ENCODE results near the gene ICE1. TPM values are rescaled to one million over a fixed set of nuclear protein-coding genes. Genes with fewer than 3 reads are reported as not detected.

ICE1 gene
- total and polyA plus RNA-seq, 12 donors, result 4.8 to 20.3 (median 18.6) TPM

- no peaks in the 10 kb centered on the region for H3K27me3 ChIP-seq
- H3K27ac ChIP-seq, result no peak overlapping the region
- intact Hi-C loops (cut with DNase I), result no loop called here
- ATAC-seq, result peak in 1 of 8 donors; percentile 37
- no peak for TF ChIP-seq CTCF (IDR thresholded peaks at IDR 0.05)
- no peaks in the 10 kb centered on the region for H3K9me3 ChIP-seq
- peaks cover 0 to 83% (median 9%) of the 10 kb centered on the region in 9 donors for H3K36me3 ChIP-seq
- DNase-seq, result no peak
- WGBS, 2 donors, result 77 to 83% methylated on average over 5 of the region's 5 CpGs
- peaks cover 0 to 9% (median 0%) of the 10 kb centered on the region in 9 donors for H3K4me1 ChIP-seq
- no peak overlapping the region for H3K4me3 ChIP-seq
Measured at GRCh38 chr5:5483880-5484598, 61.6 kb downstream of the ICE1 start.

GRCh38 chr5:5486122-5486521 lies 63.6 kb downstream of the ICE1 start:
- no peak for ATAC-seq
- intact Hi-C loops (cut with DNase I), result no loop called here
- no peak for DNase-seq
- WGBS, 2 donors, result 82 to 85% methylated on average over 3 of the region's 3 CpGs
- Histone ChIP-seq H3K27me3 (no peaks in the 10 kb centered on the region), H3K4me3 (no peak overlapping the region), H3K27ac (no peak overlapping the region), H3K4me1 (peaks cover 0 to 9% (median 0%) of the 10 kb centered on the region in 9 donors), H3K9me3 (no peaks in the 10 kb centered on the region), H3K36me3 (peaks cover 0 to 91% (median 14%) of the 10 kb centered on the region in 9 donors)
- no peak for TF ChIP-seq CTCF (IDR thresholded peaks at IDR 0.05)

- Histone ChIP-seq H3K9me3 (no peaks in the 10 kb centered on the region), H3K36me3 (peaks cover 0 to 78% (median 14%) of the 10 kb centered on the region in 9 donors), H3K4me3 (no peak overlapping the region), H3K27me3 (no peaks in the 10 kb centered on the region), H3K27ac (no peak overlapping the region), H3K4me1 (peaks cover 0 to 15% (median 0%) of the 10 kb centered on the region in 9 donors)
- no peak for TF ChIP-seq CTCF (IDR thresholded peaks at IDR 0.05)
- ATAC-seq (no peak), DNase-seq (no peak)
- intact Hi-C loops (cut with DNase I), result no loop called here
- 75 to 81% methylated on average over 3 of the region's 3 CpGs for WGBS, 2 donors
Measured at GRCh38 chr5:5487585-5488360, 65.3 kb downstream of the ICE1 start.

- peaks cover 0 to 52% (median 14%) of the 10 kb centered on the region in 9 donors for H3K36me3 ChIP-seq
- no peak for ATAC-seq
- 59 to 63% methylated on average over 9 of the region's 9 CpGs for WGBS, 2 donors
- peaks cover 0 to 15% (median 0%) of the 10 kb centered on the region in 7 donors for H3K27me3 ChIP-seq
- H3K4me3 ChIP-seq, result no peak overlapping the region
- intact Hi-C loops (cut with DNase I), result loop anchor here in 8 of 10 donors (5.0 to 10.0 kb wide), 11 partner anchors 304 to 1256 kb away; partner anchors contain the start of gene MED10 (in 2 of the 8)
- no peaks in the 10 kb centered on the region for H3K9me3 ChIP-seq
- no peak overlapping the region for H3K27ac ChIP-seq
- TF ChIP-seq CTCF (IDR thresholded peaks at IDR 0.05), result no peak
- peaks cover 0 to 22% (median 10%) of the 10 kb centered on the region in 9 donors for H3K4me1 ChIP-seq
- no peak for DNase-seq
Measured at GRCh38 chr5:5490774-5491347, 68.4 kb downstream of the ICE1 start.
